ENCODE results near the gene SPATA6.

DNA sequence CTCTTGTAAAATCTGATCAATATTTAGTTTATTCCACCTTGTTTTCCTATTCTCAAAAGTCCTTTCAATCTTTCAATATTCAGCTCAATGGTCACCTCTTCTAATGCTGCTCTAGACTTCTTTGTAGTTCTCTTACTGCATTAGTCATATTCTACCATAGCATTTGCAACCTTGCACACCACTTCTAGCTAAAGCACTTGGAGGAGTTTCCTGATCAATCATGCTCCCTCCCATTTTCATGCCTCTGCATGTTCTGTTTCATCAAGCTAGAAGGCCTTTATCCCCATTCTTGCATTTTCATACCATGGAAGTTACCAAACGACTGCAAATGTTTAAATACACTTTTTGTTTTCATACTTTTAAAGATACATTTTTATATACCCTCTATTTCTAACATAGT is 177.3 kb downstream of the SPATA6 start:
- TF ChIP-seq, protein P1, sequence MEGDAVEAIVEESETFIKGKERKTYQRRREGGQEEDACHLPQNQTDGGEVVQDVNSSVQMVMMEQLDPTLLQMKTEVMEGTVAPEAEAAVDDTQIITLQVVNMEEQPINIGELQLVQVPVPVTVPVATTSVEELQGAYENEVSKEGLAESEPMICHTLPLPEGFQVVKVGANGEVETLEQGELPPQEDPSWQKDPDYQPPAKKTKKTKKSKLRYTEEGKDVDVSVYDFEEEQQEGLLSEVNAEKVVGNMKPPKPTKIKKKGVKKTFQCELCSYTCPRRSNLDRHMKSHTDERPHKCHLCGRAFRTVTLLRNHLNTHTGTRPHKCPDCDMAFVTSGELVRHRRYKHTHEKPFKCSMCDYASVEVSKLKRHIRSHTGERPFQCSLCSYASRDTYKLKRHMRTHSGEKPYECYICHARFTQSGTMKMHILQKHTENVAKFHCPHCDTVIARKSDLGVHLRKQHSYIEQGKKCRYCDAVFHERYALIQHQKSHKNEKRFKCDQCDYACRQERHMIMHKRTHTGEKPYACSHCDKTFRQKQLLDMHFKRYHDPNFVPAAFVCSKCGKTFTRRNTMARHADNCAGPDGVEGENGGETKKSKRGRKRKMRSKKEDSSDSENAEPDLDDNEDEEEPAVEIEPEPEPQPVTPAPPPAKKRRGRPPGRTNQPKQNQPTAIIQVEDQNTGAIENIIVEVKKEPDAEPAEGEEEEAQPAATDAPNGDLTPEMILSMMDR (conservative IDR thresholded peaks at IDR 0.05 in 1 of 2, IDR thresholded peaks at IDR 0.05 in 1 of 2; ENCODE audit: low read depth in 1 of 2, low read length in 2 of 2) = no peak
- no peak for TF ChIP-seq EZH2 (IDR thresholded peaks at IDR 0.05; ENCODE audit: low read length, missing control alignments)

All from fibroblast of lung (primary cell).